GM23338 (cell line): Measurements from ENCODE around the gene SARDH. TPM values are rescaled to one million over a fixed set of nuclear protein-coding genes. Genes with fewer than 3 reads are reported as not detected.

Source experiments
- ATAC-seq: fragments of 200-7000 bp; cut with Tn5 transposase; 3 replicates; pipeline ENCODE4 v1.9.1; 2020
- DNase-seq: peaks from one replicate; pipeline ENCODE4 v3.0.0-alpha.2; 2015; ENCODE audit warnings: low spot score
- H2AFZ ChIP-seq: fragments of 200-600 bp; sonication (generic); 2 replicates; pipeline ENCODE4 v1.8.0; 2016; ENCODE audit warnings: antibody characterized with exemption, mild to moderate bottlenecking, moderate library complexity
- H3F3A ChIP-seq: fragments of 200-600 bp; sonication (generic); replicated peaks from 2 replicates; pipeline ENCODE4 v1.8.0; 2017; ENCODE audit warnings: antibody characterized with exemption, mixed run types, low read depth
- H3K27ac ChIP-seq: fragments of 200-600 bp; sonication (generic); 2 replicates; pipeline ENCODE4 v1.6.1; 2016; ENCODE audit warnings: low read depth
- H3K27me3 ChIP-seq: fragments of 200-600 bp; sonication (generic); 2 replicates; pipeline ENCODE4 v1.8.0; 2016; ENCODE audit warnings: mild to moderate bottlenecking, mixed run types, moderate library complexity; ENCODE audit not compliant: insufficient read depth
- H3K36me3 ChIP-seq: fragments of 200-600 bp; sonication (generic); 2 replicates; pipeline ENCODE4 v1.8.0; 2016; ENCODE audit warnings: mild to moderate bottlenecking; ENCODE audit not compliant: insufficient read depth
- H3K4me1 ChIP-seq: fragments of 200-600 bp; sonication (generic); 2 replicates; pipeline ENCODE4 v1.8.0; 2016; ENCODE audit warnings: mild to moderate bottlenecking, moderate library complexity; ENCODE audit not compliant: insufficient read depth
- H3K4me2 ChIP-seq: fragments of 200-600 bp; sonication (generic); 2 replicates; pipeline ENCODE4 v1.7.1; 2017; ENCODE audit warnings: mixed run types
- H3K4me3 ChIP-seq: fragments of 200-600 bp; sonication (generic); 2 replicates; pipeline ENCODE4 v1.6.1; 2016; ENCODE audit warnings: mixed run types
- H3K79me2 ChIP-seq: fragments of 200-600 bp; sonication (generic); replicated peaks from 2 replicates; pipeline ENCODE4 v1.8.0; 2017; ENCODE audit warnings: mild to moderate bottlenecking; ENCODE audit not compliant: insufficient read depth
- H3K9me2 ChIP-seq: fragments of 200-600 bp; sonication (generic); 2 replicates; pipeline ENCODE4 v1.8.0; 2017; ENCODE audit not compliant: insufficient read depth
- H4K20me1 ChIP-seq: fragments of 200-600 bp; sonication (generic); replicated peaks from 2 replicates; pipeline ENCODE4 v1.8.0; 2017; ENCODE audit warnings: mild to moderate bottlenecking; ENCODE audit not compliant: insufficient read depth
- H3K27ac Mint-ChIP-seq: 2 replicates; pipeline ENCODE4 v1.8.0; 2020; ENCODE audit warnings: inconsistent platforms, mild to moderate bottlenecking, moderate library complexity, mixed read lengths
- H3K27me3 Mint-ChIP-seq: 3 replicates; pipeline ENCODE4 v1.8.0; 2022; ENCODE audit warnings: low read depth, mild to moderate bottlenecking, moderate library complexity, mixed read lengths, inconsistent platforms; ENCODE audit not compliant: insufficient read depth, poor library complexity
- H3K36me3 Mint-ChIP-seq: 3 replicates; pipeline ENCODE4 v1.8.0; 2021; ENCODE audit warnings: low read depth, mild to moderate bottlenecking, inconsistent platforms, moderate library complexity, mixed read lengths
- H3K4me1 Mint-ChIP-seq: 3 replicates; pipeline ENCODE4 v1.8.0; 2020; ENCODE audit warnings: mild to moderate bottlenecking, inconsistent platforms, mixed read lengths
- H3K4me3 Mint-ChIP-seq: 3 replicates; pipeline ENCODE4 v1.8.0; 2021; ENCODE audit warnings: moderate library complexity, mild to moderate bottlenecking, inconsistent platforms, mixed read lengths
- H3K9me3 Mint-ChIP-seq: 3 replicates; pipeline ENCODE4 v1.8.0; 2020; ENCODE audit warnings: moderate library complexity, mild to moderate bottlenecking, inconsistent platforms, mixed read lengths
- CREB1 ChIP-seq: fragments of 250-450 bp; sonication (Bioruptor Pico); IDR thresholded peaks from 2 replicates; pipeline ENCODE4 v1.5.0; 2020; ENCODE audit warnings: low read depth, mild to moderate bottlenecking, moderate library complexity
- ETS1 ChIP-seq: IDR thresholded peaks from 2 replicates; pipeline ENCODE4 v1.6.1; 2016; ENCODE audit warnings: antibody characterized with exemption
- EZH2 ChIP-seq: fragments of 200-600 bp; sonication (generic); IDR thresholded peaks from one replicate; pipeline ENCODE4 v1.8.0; 2017; ENCODE audit warnings: antibody characterized with exemption, mild to moderate bottlenecking, low read depth; ENCODE audit not compliant: unreplicated experiment
- EZH2phosphoT487 ChIP-seq: fragments of 200-600 bp; sonication (generic); IDR thresholded peaks from one replicate; pipeline ENCODE4 v1.8.1; 2018; ENCODE audit warnings: antibody characterized with exemption; ENCODE audit not compliant: unreplicated experiment
- JUNB ChIP-seq: IDR thresholded peaks from one replicate; pipeline ENCODE4 v1.6.1; 2016; ENCODE audit warnings: antibody characterized with exemption; ENCODE audit not compliant: unreplicated experiment
- NANOG ChIP-seq: IDR thresholded peaks from 2 replicates; pipeline ENCODE4 v1.6.1; 2016; ENCODE audit warnings: antibody characterized with exemption, borderline replicate concordance
- POLR2AphosphoS5 ChIP-seq: IDR thresholded peaks from 2 replicates; pipeline ENCODE4 v1.6.1; 2016; ENCODE audit warnings: antibody characterized with exemption, low read depth
- REST ChIP-seq: IDR thresholded peaks from one replicate; pipeline ENCODE4 v1.6.1; 2018; ENCODE audit warnings: antibody characterized with exemption; ENCODE audit not compliant: unreplicated experiment
- STAT1 ChIP-seq: IDR thresholded peaks from one replicate; pipeline ENCODE4 v1.6.1; 2016; ENCODE audit warnings: antibody characterized with exemption; ENCODE audit not compliant: unreplicated experiment
- ZNF114 ChIP-seq: fragments of 250-450 bp; sonication (Bioruptor Pico); IDR thresholded peaks from 2 replicates; pipeline ENCODE4 v1.5.0; 2020; ENCODE audit warnings: mild to moderate bottlenecking, moderate library complexity
- ZNF331 ChIP-seq: fragments of 250-450 bp; sonication (Bioruptor Pico); IDR thresholded peaks from 2 replicates; pipeline ENCODE4 v1.5.0; 2020; ENCODE audit warnings: low read depth, mild to moderate bottlenecking, moderate library complexity
- ZNF462 ChIP-seq: fragments of 250-450 bp; sonication (Bioruptor Pico); IDR thresholded peaks from 2 replicates; pipeline ENCODE4 v1.5.0; 2020; ENCODE audit warnings: mild to moderate bottlenecking, moderate library complexity
- polyA plus RNA-seq: library from polyadenylated mRNA; unstranded; fragments of >200 nt; fragmentation: Nextera tagmentation; extraction: Ambion mirVana; gene quantifications from 2 replicates; pipeline ENCODE4 v1.2.1, GENCODE V29; 2016
- total RNA-seq: library from RNA; depleted of rRNA; stranded (reverse); fragments of >200 nt; shearing (Covaris generic); gene quantifications from 2 replicates; pipeline ENCODE4 v1.2.3, GENCODE V29; 2014

SARDH gene
- total and polyA plus RNA-seq, 2 experiments from 2014 or later: 2.8 to 10.4 TPM

GRCh38 chr9:133647765-133648469 lies 90.2 kb downstream of the SARDH start:
- no peak overlapping the region for H3K4me2 ChIP-seq
- no peaks in the 10 kb centered on the region for H3K79me2 ChIP-seq
- Mint-ChIP-seq H3K9me3 (no peaks in the 10 kb centered on the region), H3K27ac (no peak overlapping the region), H3K36me3 (no peaks in the 10 kb centered on the region), H3K4me3 (no peak overlapping the region), H3K4me1 (peaks cover 3% of the 10 kb centered on the region; the same call in 2 of the 3 replicates), H3K27me3 (peaks cover 1% of the 10 kb centered on the region)
- no peaks in the 10 kb centered on the region for H3K4me1 ChIP-seq
- no peaks in the 10 kb centered on the region for H3K36me3 ChIP-seq
- TF ChIP-seq ZNF114: no peak
- H3K4me3 ChIP-seq: no peak overlapping the region
- ATAC-seq (no peak), DNase-seq (no peak)
- H3K27me3 ChIP-seq: no peaks in the 10 kb centered on the region
- no peaks in the 10 kb centered on the region for H3F3A ChIP-seq
- no peak overlapping the region for H3K27ac ChIP-seq
- H4K20me1 ChIP-seq: no peaks in the 10 kb centered on the region
- H3K9me2 ChIP-seq: no peaks in the 10 kb centered on the region
- H2AFZ ChIP-seq: no peak overlapping the region

- Mint-ChIP-seq H3K9me3 (no peaks in the 10 kb centered on the region), H3K27me3 (peaks cover 1% of the 10 kb centered on the region), H3K4me3 (no peak overlapping the region), H3K4me1 (peaks cover 3% of the 10 kb centered on the region; the same call in 2 of the 3 replicates), H3K27ac (no peak overlapping the region), H3K36me3 (no peaks in the 10 kb centered on the region)
- Histone ChIP-seq H3K27me3 (no peaks in the 10 kb centered on the region), H3K27ac (no peak overlapping the region), H3K4me2 (no peak overlapping the region), H2AFZ (no peak overlapping the region), H3K4me1 (no peaks in the 10 kb centered on the region), H3K79me2 (no peaks in the 10 kb centered on the region), H3K4me3 (no peak overlapping the region), H3K9me2 (no peaks in the 10 kb centered on the region), H3K36me3 (no peaks in the 10 kb centered on the region), H3F3A (no peaks in the 10 kb centered on the region), H4K20me1 (no peaks in the 10 kb centered on the region)
- ATAC-seq (no peak), DNase-seq (no peak)
- TF ChIP-seq EZH2phosphoT487 (no peak), JUNB (no peak), ZNF462 (CRISPR knock-in tag) (no peak), NANOG (no peak), ETS1 (no peak), EZH2 (no peak), ZNF331 (CRISPR knock-in tag) (no peak), REST (no peak), STAT1 (no peak), CREB1 (CRISPR knock-in tag) (no peak), POLR2AphosphoS5 (no peak)
Observed at GRCh38 chr9:133647148-133647547, 91.0 kb downstream of the SARDH start.
